Measurements from ENCODE around the gene RDX. TPM values are rescaled to one million over a fixed set of nuclear protein-coding genes. Genes with fewer than 3 reads are reported as not detected.
"Not testable (repeated sequence)": the region's sequence is repeated elsewhere in the genome, so short reads cannot be mapped to it uniquely, and the experiment has no call there.

Gene RDX
- total RNA-seq = 83.6 TPM

DNA sequence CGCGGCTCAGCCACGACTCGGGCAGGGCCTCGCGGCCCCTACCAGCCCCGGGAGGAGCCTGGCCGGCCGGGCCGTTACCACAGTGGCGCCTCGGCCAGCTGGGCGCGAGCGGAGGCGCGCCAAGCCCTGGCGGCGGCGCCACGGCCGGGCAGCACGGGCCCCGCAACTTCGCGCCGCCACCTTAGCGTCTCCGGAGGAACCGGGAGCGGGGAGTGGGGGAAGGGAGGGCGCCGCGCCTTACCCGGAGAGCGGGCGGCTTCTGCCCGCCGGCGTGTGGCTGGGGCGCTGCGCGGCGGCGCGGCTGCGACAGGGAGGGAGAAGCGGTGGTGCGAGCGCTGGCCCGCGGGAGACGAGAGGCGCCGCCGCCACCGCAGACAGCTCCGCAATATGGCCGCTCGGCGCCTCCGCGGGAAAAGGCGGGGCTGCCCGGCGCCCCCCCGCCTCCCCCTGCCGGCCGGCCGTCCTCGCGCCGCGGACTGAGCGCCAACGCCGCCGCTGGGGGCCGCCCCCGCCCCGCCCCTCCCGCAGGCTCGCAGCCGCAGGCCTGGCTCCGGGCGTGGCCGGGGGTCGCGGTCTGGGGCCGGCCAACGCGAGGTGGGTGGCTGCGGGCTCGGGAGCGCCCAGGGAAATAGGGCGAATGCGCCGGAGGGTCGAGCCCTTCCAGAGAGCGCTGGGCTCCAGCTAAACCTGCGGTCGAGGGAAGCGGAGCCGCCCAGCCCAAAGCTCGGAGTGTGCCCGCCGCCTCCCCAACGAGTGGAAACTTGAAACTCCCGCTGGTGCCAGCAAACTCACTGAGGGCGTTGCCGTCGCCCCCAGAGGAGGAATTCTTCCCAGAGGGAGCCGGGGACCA is at the start of gene RDX:
Gene RDX (minus strand): TSS at position 389 of the 850 bp plus-strand sequence. CDS start 16,922 bp downstream, outside the sequence.
- DNase-seq (ENCODE audit: low spot score) = peak; percentile 60

DNA sequence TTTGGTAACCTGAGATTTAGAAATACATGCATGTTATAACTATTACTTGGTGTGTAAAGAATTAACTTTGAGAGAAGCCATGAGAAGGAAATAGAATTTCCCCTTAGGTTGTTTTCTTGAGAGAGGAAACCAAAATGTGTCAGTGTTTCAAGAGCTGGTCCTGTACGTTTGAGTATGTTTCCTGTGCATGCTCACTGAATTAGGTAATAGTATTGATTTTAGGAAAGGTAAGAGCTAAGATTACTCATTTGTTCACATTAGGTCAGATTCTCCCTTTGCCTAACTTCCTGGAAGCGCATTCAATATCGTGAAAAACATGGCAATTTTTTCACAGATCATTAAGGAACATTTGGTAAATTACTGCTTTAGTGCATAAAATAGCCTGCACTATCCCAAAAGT is 49.3 kb upstream of the RDX start:
- DNase-seq (ENCODE audit: low spot score) = no peak

DNA sequence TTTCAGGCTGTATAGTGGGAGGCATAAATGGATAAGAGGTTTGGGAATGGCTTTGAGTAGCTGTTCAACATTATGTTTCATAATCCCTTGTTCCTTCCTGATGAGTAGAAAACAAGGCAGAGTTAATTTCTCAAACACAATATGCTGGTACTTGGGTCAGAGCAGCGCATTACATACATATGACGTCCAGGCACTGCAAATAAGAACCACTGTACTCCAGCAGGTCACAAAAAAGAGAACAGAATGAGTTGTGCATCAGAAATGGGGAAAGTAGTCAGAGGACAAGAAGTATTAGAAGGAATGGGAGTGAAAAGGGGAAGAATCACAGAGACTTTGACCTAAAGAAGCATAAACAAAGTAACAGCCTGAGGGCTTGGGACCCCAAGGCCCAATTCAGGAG is 44.0 kb upstream of the RDX start:
- DNase-seq (ENCODE audit: low spot score) = no peak

DNA sequence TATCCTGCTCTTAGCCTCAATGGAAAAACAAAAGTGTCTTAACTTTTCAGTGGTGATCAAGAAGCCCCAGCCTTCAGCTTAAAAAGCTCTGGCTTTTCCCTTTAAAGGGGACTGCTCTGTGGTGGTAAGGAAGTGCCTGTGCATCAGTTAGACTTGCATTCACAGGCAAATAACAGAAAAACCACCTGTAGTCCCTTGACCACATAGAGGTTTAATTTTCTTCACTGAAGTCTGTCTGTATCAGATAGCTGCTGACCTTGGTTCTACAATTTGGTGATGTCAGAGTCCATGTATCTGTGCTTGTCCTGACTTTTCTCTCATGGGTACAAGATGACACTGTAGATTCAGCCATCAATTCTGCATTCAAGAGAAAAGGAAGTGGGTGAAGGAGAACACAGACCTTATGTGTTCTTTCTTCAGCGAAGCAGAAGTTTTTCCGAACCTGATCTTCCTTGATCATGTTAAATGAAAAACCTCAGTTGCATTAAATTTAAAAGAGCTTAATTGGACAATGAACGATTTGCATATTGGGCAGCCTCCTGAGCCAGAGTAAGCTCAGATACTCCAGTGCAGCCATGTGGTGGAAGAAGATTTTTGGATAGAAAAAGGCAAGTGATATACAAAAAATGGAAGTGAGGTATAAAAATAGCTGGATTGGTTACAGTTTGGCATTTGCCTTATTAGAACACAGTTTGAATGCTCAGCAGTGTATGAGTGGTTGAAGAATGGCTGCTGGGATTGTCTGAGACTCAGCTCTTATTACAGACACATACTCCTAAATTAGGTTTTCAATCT is 43.2 kb upstream of the RDX start:
- no peak for DNase-seq (ENCODE audit: low spot score)

DNA sequence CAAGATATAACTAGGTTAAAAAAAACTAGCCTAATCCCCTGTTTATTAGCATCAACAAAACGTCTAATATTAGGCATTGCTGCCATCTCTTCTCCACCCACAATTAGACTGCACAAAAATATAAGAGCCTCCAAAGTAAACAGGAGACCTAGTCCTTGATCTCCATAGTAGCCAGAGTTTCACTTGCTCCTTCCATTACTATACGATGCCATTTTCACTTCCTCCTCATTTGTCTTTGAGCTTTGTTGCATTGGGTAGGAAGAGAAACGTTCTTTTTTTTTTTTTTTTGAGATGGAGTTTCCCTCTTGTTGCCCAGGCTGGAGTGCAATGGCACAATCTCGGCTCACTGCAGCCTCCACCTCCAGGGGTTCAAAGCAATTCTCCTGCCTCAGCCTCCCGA is 42.3 kb upstream of the RDX start:
- DNase-seq (ENCODE audit: low spot score) = no peak

DNA sequence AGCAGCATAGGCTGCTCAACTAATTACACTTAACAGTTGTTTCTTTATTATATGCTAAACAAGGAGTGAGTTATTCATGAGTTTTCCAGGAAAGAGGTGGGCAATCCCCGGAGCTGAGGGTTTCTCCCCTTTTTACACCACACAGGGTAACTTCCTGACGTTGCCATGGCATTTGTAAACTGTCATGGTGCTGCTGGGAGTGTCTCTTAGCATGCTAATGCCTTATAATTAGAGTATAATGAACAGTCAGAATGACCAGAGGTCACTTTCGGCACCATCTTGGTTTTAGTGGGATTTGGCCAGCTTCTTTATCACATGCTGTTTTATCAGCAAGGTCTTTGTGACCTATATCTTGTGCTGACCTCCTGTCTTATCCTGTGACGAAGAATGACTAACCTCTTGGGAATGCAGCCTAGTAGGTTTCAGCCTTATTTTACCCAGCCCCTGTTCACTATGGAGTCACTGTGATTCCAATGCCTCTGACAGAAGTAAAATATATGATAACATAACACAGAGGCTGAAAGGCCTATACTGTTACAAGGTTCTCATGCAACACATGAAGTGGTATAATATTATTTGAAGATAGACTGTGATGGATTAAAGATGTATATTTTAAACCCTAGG is 41.3 kb upstream of the RDX start:
- no peak for DNase-seq (ENCODE audit: low spot score)

DNA sequence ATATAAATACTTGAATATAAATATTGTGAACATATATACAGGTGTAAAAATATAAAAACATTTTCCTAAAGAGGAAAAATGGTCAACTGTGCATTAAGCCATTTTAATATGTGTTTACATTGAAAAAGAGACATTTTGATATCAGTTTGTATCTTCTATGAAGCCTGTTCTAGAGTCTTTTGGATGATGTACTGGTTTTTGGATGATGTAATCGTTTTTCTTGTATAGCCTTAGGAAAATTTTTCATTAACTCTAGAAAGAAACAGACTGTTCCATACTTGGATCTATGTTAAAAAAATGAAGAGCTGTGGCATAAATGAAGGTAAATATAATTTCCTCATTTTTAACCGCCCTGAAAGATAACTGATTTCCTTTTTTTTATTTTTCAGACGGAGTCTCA is 39.6 kb upstream of the RDX start:
- DNase-seq (ENCODE audit: low spot score) = no peak

DNA sequence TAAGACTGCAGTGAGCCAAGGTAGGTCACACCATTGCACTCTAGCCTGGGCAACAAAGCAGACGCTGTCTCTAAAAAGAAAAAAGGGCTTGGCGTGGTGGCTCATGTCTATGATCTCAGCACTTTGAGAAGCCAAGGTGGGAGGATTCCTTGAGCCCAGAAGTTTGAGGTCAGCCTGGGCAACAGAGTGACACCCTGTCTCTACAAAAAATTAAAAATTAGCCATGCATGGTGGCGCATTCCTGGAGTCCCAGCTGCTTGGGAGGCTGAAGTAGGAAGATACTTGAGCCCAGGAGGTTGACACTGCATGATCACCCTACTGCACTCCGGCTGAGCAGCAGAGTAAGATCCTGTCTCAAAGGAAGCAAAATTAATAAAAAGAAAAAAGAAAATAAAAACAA is 38.9 kb upstream of the RDX start:
- DNase-seq (ENCODE audit: low spot score) = no peak

DNA sequence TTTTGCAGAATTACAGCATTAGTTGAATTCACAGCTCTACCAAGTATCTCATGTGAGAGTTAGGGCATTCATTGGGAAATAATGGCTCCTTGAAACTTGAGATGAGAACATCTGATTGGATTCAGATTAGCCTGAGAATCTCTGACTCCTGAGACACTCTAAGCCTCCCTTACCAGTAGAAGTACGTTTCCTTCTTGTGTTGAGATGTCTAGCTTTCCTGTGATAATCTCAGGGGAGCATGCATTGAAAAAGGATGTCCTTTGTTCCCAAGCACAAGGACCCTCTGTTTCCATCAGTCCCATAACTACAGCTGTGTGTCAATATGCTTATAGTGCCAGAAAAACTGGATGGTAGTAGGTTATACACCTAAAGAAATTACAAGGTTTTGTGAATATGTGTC is 35.2 kb upstream of the RDX start:
- no peak for DNase-seq (ENCODE audit: low spot score)

DNA sequence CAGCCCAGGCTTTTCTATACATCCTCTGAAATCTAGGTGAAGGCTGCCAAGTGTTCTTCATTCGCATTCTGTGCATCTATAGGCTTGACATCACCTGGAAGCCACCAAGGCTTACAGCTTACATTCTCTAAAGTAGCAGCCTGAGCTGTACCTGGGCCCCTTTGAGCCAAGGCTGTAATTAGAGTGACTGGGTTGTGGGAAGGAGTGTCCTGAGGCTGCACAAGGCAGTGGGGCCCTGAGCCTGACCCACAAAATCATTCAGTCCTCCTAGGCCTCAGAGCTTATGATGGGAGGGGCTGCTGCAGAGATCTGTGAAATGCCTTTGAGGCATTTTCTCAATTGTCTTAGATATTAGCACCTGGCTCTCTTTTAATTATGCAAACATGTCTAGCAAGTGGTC is 33.0 kb upstream of the RDX start:
- no peak for DNase-seq (ENCODE audit: low spot score)

DNA sequence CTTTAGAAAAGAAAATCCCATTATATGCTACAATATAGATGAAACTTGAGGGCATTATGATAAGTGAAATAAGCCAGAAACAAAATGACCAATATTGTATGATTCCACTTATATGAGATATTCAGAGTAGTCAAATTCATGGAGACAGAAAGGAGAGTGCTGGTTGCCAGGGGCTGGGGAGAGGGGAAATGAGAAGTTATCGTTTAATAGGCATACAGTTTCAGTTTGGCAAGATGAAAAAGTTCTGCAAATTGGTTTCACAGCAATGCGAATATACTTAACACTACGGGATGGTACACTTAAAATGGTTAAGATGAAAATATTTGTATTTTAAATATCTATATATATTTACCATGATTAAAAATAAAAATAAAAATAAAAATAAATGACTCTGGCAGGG is 31.1 kb upstream of the RDX start:
- DNase-seq (ENCODE audit: low spot score) = no peak

DNA sequence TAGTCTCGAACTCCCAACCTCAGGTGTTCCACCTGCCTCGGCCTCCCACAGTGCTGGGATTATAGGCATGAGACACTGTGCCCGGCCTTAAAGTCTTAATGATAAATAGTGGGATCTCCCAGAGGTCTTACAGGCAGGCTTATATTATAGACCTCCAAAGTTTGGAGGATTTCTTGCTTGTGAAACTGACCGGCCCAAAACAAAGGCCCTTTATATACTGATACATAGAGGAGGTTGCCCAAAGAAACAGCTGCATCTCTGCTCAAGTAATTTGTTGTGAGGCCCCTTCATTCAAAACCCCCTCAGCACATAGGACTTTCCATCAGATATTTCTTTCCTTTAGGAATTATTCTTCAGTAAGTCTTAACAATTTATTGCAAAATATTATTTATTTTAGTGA is 27.4 kb upstream of the RDX start:
- no peak for DNase-seq (ENCODE audit: low spot score)

DNA sequence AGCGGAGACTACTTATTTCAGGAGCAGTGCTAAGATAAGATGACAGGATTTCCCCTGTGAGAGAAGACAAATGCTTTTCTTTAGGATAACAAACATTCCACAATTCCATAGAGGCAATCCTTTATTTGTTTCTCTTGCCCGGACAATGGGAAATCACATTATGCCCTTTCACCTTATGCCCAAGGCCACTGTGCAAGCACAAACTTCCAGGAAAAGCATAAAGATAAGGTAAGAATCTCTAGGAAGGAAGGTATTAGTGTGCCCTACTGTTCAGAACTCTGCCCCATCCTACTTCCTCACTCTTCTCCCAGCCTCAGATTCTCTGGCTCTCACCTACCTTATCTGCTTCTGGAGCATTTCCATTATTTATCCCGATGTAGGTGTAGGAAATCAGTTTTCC is 23.1 kb upstream of the RDX start:
- DNase-seq (ENCODE audit: low spot score) = no peak

DNA sequence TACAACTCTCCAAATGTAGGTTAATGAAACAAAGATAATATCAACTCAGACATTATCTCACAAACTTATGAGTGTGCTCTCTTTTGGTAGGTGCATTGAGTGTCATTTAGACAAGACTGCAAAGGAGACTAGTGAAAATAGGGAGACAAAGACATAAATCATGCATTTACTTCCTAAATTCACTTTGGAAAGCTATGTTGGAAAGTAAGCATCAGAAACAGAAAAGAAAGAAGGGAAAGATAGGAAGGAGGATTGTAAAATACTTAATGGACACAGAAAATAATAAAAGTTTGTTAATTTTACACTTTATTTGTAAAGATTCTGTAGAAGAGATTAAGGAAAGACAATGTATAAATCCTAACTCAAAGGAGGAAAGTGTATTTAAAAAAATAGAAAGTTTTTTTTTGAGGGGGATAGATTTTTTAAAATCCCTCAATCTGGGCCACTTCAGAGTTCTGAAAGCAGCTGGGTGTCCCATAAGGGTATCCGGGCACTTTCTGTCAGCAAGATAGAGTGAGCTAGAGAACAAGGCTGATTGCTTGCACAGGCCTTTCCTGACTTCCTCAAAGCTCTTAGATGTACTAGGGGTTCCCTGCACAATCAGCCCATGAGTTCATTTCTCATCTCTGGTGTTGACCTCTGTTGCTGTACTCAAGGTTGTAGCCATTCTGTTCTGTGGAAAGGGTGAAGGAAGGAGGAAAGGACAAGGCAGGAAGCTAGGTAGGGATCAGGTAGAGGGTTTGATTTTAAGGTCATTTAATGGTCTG is 22.4 kb upstream of the RDX start:
- DNase-seq (ENCODE audit: low spot score) = no peak

DNA sequence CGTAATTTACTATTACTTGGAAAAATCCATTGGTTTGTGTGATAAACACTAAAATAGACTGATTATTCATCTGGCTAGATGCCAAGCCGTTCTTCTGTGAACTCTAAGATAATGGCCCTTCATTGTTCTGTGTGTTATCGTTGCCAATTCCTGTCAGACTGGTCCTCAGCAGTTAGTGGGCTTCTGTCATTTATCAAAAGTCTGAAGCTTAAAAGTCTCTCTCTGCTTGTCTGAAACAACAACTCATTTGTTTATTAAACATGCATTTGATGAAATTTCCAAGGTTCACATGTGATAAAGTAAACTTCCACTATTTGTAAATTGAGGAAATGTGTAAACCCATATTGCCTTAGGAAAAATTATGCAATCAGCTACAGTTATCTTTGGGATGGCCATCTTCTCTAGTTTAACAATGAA is 21.1 kb upstream of the RDX start:
- DNase-seq (ENCODE audit: low spot score) = no peak

DNA sequence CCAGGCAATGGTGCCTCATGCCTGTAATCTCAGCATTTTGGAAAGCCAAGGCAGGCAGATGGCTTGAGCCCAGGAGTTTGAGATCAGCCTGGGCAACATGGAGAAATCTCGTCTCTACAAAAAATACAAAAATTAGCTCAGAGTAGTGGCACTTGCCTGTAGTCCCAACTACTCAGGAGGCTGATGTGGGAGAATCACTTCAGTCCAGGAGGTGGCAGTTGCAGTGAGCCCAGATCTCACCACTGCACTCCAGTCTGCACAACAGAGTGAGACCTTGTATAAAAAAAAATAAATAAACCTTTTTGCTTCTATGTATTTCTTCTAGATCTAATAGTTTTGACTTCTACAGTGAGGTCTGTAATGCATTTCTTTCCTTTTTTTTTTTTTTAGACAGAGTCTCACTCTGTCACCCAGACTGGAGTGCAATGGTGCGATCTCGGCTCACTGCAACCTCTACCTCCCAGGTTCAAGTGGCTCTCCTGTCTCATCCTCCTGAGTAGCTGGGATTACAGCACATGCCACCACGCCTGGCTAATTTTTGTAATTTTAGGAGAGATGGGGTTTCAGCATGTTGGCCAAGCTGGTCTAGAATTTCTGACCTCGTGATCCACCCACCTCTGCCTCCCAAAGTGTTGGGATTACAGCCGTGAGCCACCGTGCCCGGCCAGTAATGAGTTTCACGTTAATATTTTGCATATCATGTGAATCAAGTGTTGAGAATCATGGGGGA is 18.1 kb upstream of the RDX start:
- DNase-seq (ENCODE audit: low spot score) = no peak

DNA sequence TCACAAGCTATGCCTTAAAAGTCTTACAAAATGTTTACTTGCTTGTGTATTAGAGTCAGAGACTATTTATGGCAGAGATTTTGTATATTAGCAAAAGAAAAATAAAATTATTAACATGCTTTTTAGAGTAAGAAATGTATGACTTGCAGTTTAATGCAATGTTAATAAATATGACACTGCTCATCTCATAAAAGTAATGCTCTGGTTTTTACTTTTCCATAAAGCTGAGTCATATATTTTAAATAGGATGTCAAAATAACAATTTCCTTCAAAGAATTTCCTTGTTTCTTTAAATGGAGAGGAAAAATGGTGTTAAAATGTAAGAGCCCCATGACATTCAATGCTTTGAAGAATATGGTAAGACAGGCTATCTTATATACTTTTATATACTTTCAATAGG is 16.3 kb upstream of the RDX start:
- DNase-seq (ENCODE audit: low spot score) = no peak

DNA sequence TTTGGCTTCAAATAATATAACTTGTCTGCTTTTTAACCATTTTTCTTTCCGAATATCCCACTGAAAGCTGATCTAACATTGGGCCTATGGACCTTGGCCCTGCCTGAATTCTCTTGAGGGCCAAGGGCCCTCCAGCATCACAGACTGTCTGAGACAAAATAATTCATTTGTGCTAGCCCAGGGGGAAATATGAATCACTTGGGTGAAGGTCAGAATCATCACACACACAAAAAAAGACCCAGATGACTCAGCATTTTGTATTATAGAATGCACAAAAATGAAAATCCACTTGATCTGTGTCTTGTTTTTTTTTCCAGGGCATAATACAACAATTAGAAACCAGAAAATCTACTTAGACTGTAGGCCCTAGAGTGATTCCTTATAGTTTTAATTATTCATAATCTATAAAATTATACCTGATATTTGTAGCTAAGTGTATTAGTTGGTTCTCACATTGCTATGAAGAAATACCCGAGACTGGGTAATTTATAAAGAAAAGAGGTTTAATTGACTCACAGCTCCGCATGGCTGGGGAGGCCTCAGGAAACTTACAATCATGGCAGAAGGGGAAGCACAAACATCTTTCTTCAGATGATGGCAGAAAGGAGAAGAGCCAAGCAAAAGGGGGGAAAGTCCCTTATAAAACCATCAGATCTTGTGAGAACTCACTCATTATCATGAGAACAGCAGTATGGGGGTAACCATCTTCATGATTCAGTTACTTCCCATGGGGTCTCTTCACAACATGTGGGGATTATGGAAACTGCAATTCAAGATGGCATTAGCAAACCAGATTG is 15.6 kb upstream of the RDX start:
- no peak for DNase-seq (ENCODE audit: low spot score)

DNA sequence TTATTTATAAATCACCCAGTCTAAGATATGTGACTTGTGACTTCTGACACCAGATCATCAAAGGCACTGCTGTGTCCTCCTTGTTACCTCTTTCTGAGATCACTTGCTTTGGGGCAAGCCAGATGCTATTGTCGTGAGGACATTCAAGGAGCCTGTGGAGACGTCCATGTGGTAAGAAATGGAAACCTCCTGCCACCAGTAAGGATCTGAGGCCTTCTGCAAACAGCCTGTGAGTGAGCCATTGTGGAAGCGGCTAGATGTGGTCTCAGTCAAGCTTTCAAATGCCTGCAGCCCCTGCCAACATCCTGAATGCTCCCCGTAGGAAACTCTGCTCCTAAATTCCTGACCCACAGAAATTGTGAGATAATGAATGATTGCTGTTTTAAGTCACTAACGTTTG is 11.7 kb upstream of the RDX start:
- no peak for DNase-seq (ENCODE audit: low spot score)

DNA sequence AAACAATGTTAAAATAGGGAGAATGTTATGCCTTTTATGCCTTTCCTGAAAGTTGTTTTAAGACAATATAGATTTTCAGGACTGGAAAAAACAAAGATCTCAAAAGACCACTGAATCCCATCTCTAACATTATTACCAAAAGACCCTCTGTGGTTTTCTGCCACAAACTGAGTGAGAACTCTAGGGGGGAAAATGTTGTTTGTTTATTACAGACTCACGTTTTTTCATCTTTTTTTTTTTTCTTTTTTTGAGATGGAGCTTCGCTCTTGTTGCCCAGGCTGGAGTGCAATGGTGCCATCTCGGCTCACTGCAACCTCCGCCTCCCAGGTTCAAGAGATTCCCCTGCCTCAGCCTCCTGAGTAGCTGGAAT is 9.6 kb upstream of the RDX start:
- not testable (repeated sequence) for DNase-seq (ENCODE audit: low spot score)
